Endothelial cell (in vitro differentiated cells): ENCODE results near the gene HSP90AA1. TPM values are rescaled to one million over a fixed set of nuclear protein-coding genes. Genes with fewer than 3 reads are reported as not detected.

Experiments used
- DNase-seq: peaks from one replicate; pipeline ENCODE4 v3.0.0; 2021; ENCODE audit warnings: low spot score
- H3K27ac Mint-ChIP-seq: one replicate; pipeline ENCODE4 v1.8.0; 2021; ENCODE audit warnings: mixed read lengths, inconsistent platforms; ENCODE audit not compliant: unreplicated experiment
- H3K27me3 Mint-ChIP-seq: one replicate; pipeline ENCODE4 v1.8.0; 2021; ENCODE audit warnings: mild to moderate bottlenecking, moderate library complexity, mixed read lengths, inconsistent platforms; ENCODE audit not compliant: unreplicated experiment
- H3K36me3 Mint-ChIP-seq: one replicate; pipeline ENCODE4 v1.8.0; 2021; ENCODE audit warnings: mild to moderate bottlenecking, low read depth, mixed read lengths, inconsistent platforms; ENCODE audit not compliant: unreplicated experiment
- H3K4me1 Mint-ChIP-seq: one replicate; pipeline ENCODE4 v1.8.0; 2021; ENCODE audit warnings: mild to moderate bottlenecking, mixed read lengths, inconsistent platforms; ENCODE audit not compliant: unreplicated experiment
- H3K4me3 Mint-ChIP-seq: one replicate; pipeline ENCODE4 v1.8.0; 2021; ENCODE audit warnings: mild to moderate bottlenecking, mixed read lengths, inconsistent platforms; ENCODE audit not compliant: unreplicated experiment
- H3K9me3 Mint-ChIP-seq: one replicate; pipeline ENCODE4 v1.8.0; 2021; ENCODE audit warnings: mixed read lengths, inconsistent platforms; ENCODE audit not compliant: unreplicated experiment
- CTCF ChIP-seq: fragments of 200-600 bp; sonication (generic); IDR thresholded peaks from one replicate; pipeline ENCODE4 v1.5.0; 2021; ENCODE audit warnings: antibody characterized with exemption; ENCODE audit not compliant: unreplicated experiment
- total RNA-seq: library from RNA; stranded (reverse); fragmentation: NEBNext Ultra II Directional; extraction: Animal tissue kit (Norgen Biotek cat#: 25700); gene quantifications from one replicate; pipeline ENCODE4 v1.2.1, GENCODE V29; 2021; ENCODE audit not compliant: unreplicated experiment

HSP90AA1 gene
- total RNA-seq, 1 donor from 2014 or later: 246 TPM

DNA sequence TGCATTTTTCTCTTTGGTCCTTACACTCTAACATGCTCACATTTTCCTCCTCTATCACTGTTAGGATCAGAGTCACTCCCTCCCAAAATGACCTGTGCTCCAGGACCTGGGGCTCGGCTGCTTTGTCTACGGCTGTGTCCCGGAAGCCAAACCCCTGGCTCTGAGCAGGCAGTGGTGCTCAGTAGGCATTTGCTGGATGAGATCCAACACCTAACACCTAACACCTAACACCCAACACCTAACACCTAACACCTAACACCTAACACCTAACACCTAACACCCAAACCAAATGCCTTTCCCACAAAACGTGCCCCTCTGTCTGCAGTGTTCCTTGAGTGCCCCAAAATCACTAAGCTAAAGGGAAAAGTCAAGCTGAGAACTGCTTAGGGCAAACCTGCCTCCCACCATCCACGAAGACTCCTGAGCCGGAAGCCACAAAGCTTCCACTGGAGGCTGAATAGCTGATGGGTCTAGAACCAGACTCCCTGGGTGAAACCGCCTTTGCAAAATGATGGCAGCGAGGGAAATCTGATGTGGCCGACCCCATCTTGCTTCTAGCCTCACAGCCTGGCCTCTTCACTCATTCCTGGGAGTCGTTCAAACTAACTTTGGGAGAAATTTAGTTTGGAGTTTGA lies 29.2 kb downstream of the HSP90AA1 start:
- H3K27ac Mint-ChIP-seq: no peak overlapping the region
- H3K36me3 Mint-ChIP-seq: peaks cover 28% of the 10 kb centered on the region

GRCh38 chr14:102056694-102057442 lies 30.0 kb downstream of the HSP90AA1 start:
- DNase-seq: no peak
- Mint-ChIP-seq H3K27me3 (peaks cover 9% of the 10 kb centered on the region), H3K4me3 (no peak overlapping the region), H3K4me1 (no peaks in the 10 kb centered on the region), H3K36me3 (peaks cover 35% of the 10 kb centered on the region), H3K9me3 (no peaks in the 10 kb centered on the region), H3K27ac (peak overlapping the region; percentile 8)
- TF ChIP-seq CTCF: no peak

More for the DNA sequence above, 29.2 kb downstream of the HSP90AA1 start:
- DNase-seq: no peak
- H3K4me1 Mint-ChIP-seq: no peaks in the 10 kb centered on the region
- H3K9me3 Mint-ChIP-seq: no peaks in the 10 kb centered on the region
- peaks cover 9% of the 10 kb centered on the region for H3K27me3 Mint-ChIP-seq
- no peak for TF ChIP-seq CTCF
- peak overlapping the region; percentile 64 for H3K4me3 Mint-ChIP-seq

DNA sequence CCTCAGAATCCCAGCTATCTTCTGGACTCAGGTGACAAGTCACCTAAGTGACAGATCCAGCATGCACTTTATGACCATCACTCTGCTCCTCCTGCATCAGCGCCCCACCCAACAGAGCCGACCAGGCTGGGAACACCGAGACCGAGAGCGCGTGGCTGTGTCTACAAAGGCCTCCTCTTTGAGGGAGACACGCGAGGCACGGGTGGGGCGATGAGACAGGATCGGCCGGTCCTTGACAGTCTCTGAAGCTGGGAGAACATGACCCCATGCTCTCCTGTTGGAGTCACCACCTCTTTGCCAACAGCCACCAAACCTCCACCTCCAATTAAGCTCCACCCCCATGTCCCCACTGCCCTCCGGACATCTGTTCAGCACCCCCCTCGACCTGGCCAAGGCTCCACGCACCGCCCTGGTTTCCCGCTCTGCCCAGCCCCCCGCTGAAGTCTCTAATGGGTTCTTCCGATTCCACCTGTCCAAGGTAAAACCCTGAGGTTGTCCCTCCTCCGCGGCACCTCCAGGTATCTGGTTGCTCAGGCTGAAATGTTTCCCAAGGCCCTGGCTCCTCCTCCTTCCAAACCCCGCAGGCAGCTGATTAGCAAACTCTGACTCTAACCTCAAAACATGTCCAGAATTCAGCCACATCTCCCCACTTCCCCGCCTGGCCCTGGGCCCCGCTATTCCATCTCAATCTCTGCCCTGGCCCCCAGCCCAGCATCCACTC lies 31.5 kb downstream of the HSP90AA1 start:
- Mint-ChIP-seq H3K4me1 (no peaks in the 10 kb centered on the region), H3K4me3 (peak overlapping the region; percentile 47), H3K36me3 (peaks cover 40% of the 10 kb centered on the region), H3K27ac (no peak overlapping the region), H3K27me3 (peaks cover 9% of the 10 kb centered on the region), H3K9me3 (no peaks in the 10 kb centered on the region)
- no peak for DNase-seq
- TF ChIP-seq CTCF: no peak

DNA sequence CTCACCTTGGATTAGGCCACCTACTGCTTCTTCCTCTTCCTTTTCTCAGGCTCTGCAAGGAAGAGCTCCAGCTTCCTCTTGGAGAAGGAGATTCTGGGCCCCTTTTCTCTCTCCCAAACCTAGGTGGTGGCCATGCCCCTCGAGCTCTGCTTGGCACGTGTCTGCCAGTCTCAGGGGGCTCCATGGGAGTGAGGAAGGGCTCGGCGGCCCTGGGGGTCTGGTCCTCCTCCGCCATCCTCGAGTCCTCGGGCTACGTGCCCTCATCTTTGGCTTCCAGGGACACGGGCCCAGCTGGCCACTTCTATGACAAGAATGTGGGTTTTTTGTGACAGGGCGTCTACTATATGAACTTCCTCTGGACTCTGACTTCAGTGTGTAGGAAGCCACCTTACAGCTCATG lies 34.3 kb downstream of the HSP90AA1 start:
- H3K27ac Mint-ChIP-seq: no peak overlapping the region

More for the DNA sequence above, 34.3 kb downstream of the HSP90AA1 start:
- peaks cover 49% of the 10 kb centered on the region for H3K36me3 Mint-ChIP-seq
- no peak for TF ChIP-seq CTCF
- peak overlapping the region; percentile 38 for H3K4me3 Mint-ChIP-seq
- H3K9me3 Mint-ChIP-seq: no peaks in the 10 kb centered on the region
- no peaks in the 10 kb centered on the region for H3K4me1 Mint-ChIP-seq
- no peak for DNase-seq
- peaks cover 8% of the 10 kb centered on the region for H3K27me3 Mint-ChIP-seq
